GM12875 (cell line): Measurements from ENCODE around the gene DOCK8.

Experiments used
- H3K4me3 ChIP-seq: one replicate; pipeline ENCODE4 v1.5.1; 2011; ENCODE audit warnings: low read depth, low read length, control low read depth
- TF ChIP-seq, protein P1 (sequence below): IDR thresholded peaks from 2 replicates; pipeline ENCODE4 v1.5.1; 2011; ENCODE audit warnings: low read depth, mild to moderate bottlenecking, control low read depth, inconsistent platforms, low read length, moderate library complexity, borderline replicate concordance; ENCODE audit not compliant: insufficient read depth

DOCK8 gene

DNA sequence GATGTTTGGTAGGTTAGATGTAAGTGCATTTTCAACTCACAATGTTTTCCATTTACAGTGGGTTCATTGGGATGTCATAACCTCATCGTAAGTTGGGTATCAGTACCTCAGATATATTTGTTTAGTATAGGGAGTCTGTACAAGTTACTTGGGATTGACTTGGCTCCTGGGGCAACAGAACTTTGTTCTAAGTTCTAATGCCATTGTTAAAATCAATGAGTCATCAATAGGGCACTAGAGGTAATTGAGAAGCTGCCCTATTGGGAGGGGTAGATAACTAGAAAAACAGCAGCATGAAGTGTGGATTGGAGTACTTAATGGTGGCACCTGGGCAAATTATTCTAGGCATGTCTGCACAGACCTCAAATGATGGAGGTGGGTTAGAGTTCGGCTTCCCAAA is 272.8 kb downstream of the DOCK8 start:
- TF ChIP-seq, protein P1, sequence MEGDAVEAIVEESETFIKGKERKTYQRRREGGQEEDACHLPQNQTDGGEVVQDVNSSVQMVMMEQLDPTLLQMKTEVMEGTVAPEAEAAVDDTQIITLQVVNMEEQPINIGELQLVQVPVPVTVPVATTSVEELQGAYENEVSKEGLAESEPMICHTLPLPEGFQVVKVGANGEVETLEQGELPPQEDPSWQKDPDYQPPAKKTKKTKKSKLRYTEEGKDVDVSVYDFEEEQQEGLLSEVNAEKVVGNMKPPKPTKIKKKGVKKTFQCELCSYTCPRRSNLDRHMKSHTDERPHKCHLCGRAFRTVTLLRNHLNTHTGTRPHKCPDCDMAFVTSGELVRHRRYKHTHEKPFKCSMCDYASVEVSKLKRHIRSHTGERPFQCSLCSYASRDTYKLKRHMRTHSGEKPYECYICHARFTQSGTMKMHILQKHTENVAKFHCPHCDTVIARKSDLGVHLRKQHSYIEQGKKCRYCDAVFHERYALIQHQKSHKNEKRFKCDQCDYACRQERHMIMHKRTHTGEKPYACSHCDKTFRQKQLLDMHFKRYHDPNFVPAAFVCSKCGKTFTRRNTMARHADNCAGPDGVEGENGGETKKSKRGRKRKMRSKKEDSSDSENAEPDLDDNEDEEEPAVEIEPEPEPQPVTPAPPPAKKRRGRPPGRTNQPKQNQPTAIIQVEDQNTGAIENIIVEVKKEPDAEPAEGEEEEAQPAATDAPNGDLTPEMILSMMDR = no peak

DNA sequence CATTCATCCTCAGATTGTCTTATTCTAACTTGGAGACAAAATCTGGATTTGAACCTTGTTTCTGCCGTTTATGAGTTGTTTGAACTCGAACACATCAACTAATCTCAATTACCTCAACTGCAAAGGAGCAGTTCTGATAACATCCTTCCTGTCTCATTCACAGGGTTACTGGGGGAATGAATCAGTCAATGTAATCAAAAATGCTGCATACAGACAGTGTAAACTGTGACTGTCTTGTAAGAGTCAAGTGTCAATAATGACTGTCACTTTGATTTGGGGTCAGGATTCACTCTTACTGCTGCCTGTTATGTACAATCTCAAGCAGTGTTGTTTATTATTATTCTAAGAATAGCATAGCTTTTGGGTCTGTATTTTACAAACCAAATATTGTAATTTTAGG is 273.8 kb downstream of the DOCK8 start:
- H3K4me3 ChIP-seq = no peak overlapping the region
- TF ChIP-seq, protein P1 = no peak

More for the DNA sequence above, 272.8 kb downstream of the DOCK8 start:
- H3K4me3 ChIP-seq = no peak overlapping the region

DNA sequence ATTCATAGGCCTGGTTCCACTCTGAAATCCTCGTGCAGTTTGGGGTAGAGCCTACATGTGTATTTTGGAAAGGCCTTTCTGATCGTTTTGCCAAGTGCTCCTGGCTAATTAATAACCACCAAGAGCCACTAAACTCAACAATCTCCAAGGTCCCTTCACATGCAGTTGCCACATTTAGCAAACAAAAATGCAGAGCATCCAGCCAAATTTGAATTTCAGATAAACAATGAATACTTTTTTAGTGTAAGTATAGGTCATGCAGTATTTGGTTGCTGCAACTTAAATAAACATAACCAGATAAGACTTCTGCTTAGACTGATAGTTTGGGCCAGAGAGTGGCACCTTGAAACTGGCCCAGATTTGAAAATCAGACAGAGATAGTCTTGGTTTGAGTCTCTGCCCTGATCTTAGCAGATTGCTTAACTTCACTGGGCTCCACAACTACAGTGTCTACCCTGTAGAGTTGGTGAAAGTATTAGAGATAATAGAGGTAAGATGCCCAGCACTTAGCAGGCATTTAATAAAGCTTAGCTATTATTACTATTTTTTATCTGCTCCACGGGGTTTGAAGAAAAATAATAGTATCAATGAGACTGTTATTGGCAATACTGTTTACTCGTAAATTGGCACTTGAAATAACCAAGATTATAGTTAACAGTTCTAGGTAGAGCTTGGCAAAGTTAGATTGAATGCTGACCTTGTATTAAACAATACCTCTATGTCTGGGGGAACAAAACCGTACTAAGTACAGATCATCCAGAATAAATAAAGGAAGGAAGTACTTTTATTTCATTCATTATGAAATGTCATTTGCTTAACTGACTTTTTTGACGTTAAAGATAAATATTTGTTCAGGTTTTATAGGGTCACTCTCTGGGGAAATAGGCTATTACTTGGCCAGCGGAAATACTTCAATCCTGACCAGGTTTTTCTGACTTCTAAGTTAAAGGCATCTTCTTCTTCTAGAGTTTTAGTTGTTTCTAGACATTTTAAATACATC is 274.8 kb downstream of the DOCK8 start:
- H3K4me3 ChIP-seq = no peak overlapping the region
- TF ChIP-seq, protein P1 = no peak

DNA sequence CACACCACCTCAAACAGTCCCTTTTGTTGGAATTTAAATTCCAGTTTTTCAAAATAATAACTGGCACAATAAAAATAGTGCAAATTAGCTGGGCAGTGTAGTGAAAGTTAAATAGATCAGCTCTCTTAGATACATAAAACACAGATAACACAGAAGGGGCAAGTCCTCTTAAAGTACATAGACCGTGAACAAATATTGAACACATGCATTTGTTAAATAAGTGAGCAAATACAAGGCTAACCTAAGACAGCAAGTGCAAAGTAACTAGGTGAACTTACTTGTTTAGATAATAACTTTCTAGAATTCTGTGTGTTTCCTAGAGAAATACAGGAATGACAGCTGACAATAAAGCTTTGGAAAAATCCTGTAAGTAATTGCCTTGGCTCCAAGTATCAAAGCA is 280.1 kb downstream of the DOCK8 start:
- H3K4me3 ChIP-seq = no peak overlapping the region
- TF ChIP-seq, protein P1 = no peak

DNA sequence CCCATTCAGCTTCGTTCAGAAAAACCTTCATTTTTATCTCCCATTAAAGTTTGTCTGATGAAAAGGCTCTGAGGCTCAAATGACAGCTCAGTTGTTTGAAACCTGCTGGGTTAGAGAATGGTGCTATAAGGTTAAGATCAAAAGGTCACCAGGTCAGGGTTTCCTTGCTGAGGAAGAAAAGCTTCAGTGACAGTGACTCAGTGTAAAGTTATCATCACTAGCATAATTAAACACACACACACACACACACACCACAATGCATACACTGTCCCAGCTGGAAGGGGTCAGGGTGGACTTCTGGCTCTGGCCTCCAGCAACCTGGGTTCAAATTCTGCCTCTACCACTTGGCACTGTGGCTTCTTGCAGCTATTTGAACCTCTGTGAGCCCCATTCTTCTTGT is 281.1 kb downstream of the DOCK8 start:
- TF ChIP-seq, protein P1 = no peak
- H3K4me3 ChIP-seq = no peak overlapping the region

DNA sequence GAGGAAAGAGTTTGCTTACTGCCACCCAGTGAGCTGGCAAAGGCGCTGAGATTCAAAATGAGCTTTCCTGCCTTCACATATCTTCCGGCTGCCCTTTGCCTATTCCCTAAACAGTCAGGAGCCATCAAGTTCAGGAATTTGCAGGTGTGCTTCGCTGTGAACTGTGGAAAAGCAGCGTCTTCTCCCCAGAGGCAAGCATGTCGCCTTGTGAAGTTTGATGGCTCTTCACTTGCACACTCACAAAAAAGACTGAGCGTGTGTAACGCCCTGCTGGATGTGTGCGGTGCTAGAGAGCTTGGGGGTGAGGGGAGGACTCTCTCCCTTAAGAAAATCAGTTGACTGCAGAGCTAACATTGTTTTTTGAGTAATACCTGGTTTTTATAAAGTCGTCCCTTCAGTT is 288.7 kb downstream of the DOCK8 start:
- no peak overlapping the region for H3K4me3 ChIP-seq
- TF ChIP-seq, protein P1 = no peak
